A549 treated with RU486 at 1 μM for 4 hours (cell line): ENCODE measurements around the gene RGS12. TPM values are rescaled to one million over a fixed set of nuclear protein-coding genes. Genes with fewer than 3 reads are reported as not detected.

Experiments used
- total RNA-seq: library from RNA; stranded (reverse); fragments of 200-300 nt; extraction: Qiagen RNA extraction; gene quantifications from 5 replicates; pipeline ENCODE4 v1.2.3, GENCODE V29; 2022; ENCODE audit warnings: low read depth

Gene RGS12, protein sequence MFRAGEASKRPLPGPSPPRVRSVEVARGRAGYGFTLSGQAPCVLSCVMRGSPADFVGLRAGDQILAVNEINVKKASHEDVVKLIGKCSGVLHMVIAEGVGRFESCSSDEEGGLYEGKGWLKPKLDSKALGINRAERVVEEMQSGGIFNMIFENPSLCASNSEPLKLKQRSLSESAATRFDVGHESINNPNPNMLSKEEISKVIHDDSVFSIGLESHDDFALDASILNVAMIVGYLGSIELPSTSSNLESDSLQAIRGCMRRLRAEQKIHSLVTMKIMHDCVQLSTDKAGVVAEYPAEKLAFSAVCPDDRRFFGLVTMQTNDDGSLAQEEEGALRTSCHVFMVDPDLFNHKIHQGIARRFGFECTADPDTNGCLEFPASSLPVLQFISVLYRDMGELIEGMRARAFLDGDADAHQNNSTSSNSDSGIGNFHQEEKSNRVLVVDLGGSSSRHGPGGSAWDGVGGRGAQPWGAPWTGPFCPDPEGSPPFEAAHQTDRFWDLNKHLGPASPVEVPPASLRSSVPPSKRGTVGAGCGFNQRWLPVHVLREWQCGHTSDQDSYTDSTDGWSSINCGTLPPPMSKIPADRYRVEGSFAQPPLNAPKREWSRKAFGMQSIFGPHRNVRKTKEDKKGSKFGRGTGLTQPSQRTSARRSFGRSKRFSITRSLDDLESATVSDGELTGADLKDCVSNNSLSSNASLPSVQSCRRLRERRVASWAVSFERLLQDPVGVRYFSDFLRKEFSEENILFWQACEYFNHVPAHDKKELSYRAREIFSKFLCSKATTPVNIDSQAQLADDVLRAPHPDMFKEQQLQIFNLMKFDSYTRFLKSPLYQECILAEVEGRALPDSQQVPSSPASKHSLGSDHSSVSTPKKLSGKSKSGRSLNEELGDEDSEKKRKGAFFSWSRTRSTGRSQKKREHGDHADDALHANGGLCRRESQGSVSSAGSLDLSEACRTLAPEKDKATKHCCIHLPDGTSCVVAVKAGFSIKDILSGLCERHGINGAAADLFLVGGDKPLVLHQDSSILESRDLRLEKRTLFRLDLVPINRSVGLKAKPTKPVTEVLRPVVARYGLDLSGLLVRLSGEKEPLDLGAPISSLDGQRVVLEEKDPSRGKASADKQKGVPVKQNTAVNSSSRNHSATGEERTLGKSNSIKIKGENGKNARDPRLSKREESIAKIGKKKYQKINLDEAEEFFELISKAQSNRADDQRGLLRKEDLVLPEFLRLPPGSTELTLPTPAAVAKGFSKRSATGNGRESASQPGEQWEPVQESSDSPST (N-terminal part only)
- 6.4 to 11.1 TPM (median 10.4 TPM) in 5 replicates for total RNA-seq

DNA sequence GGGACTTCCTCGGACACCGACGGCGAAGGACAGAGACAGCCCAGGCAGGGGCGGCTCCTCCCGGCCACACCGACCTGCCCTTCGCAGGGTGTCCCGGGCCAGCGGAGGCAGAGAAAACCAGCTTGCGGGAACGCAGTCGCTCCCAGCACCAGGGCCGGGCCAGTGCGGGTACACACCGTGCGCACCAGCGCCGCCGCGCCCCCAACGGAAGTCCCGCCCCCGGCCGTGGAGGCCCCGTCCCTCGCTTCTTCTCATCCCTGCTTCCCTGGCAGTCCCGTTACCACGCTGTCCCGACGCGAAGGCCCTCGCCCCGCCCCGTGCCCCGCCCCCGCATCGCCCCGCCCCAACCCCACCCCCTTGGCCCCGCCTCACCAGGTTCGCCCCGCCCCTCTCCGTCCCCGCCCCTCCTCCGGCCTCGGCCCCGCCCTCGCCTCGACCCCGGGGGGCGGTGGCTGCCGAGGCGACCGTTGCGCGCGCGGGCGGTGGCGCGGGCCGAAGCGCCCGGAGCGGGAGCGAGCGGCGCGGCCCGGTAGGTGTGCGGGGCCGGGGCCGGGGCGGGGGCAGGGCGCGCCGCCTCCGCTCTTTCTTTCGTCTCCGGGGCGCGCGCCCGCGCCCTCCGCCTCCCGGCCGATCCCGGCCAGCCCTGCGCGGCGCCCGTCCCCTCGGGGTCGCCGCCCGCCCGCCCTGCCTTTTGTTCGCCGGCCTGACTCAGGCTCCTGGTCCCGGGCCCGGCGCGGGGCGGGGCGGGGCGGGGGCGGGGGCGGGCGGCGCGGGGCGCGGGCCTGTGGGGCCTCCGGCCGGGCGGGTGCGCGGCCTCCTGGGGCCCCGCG, at the start of gene RGS12:
RGS12 (plus strand) TSS at position 451 of the 830 bp plus-strand sequence. CDS start 23,150 bp downstream, outside the sequence.

GRCh38 chr4:3248811-3249661, 43.8 kb upstream of the RGS12 start, which contains the start of gene MSANTD1:
Gene MSANTD1 (plus strand): TSS chr4:3249159. CDS start chr4:3249223, 64 bp downstream.

Other genes starting within 250 kb of the RGS12 start
- gene HTT-AS, start 218.5 kb upstream of the RGS12 start, total RNA-seq = not detected in 5 replicates
- 11.0 to 16.7 TPM (median 13.5 TPM) in 5 replicates for gene HTT, start 218.3 kb upstream of the RGS12 start, total RNA-seq
- gene MSANTD1, start 43.9 kb upstream of the RGS12 start, total RNA-seq = 0.05 to 0.21 TPM (median 0.13 TPM) in 5 replicates
- 0.07 to 0.32 TPM (median 0.18 TPM) in 5 replicates for gene HGFAC, start 148.9 kb downstream of the RGS12 start, total RNA-seq
- gene DOK7, start 170.3 kb downstream of the RGS12 start, total RNA-seq = 0.27 to 0.75 TPM (median 0.45 TPM) in 5 replicates
- gene LRPAP1, start 239.4 kb downstream of the RGS12 start, total RNA-seq = 112 to 143 TPM (median 135 TPM) in 5 replicates